Prostate gland (tissue), 2 donors: ENCODE results near the gene DNAJB12. TPM values are rescaled to one million over a fixed set of nuclear protein-coding genes. Genes with fewer than 3 reads are reported as not detected.

Experiments used
- DNase-seq: peaks from one replicate; pipeline ENCODE4 v3.0.0-alpha.2; 2019; ENCODE audit warnings: low spot score
- H3K27ac ChIP-seq, 2 donors: fragments of 200-600 bp; sonication (generic); 2 replicates each; pipeline ENCODE4 v1.5.1; 2017 to 2019
- H3K27me3 ChIP-seq: fragments of 200-600 bp; sonication (generic); replicated peaks from 2 replicates; pipeline ENCODE4 v1.5.1; 2019; ENCODE audit not compliant: insufficient read depth
- H3K36me3 ChIP-seq, 2 donors: fragments of 200-600 bp; sonication (generic); 1 replicate in 1 of 2; 2 replicates in 1 of 2; pipeline versions ENCODE4 v1.5.1 to v1.8.1; 2017 to 2019
- H3K4me1 ChIP-seq: fragments of 200-600 bp; sonication (generic); replicated peaks from 2 replicates; pipeline ENCODE4 v1.5.1; 2019
- H3K4me3 ChIP-seq, 2 donors: fragments of 200-600 bp; sonication (generic); 2 replicates each; pipeline ENCODE4 v1.5.1; 2017 to 2019
- H3K9me3 ChIP-seq: fragments of 200-600 bp; sonication (generic); 2 replicates; pipeline ENCODE4 v1.5.1; 2017
- POLR2A ChIP-seq: fragments of 450-650 bp; IDR thresholded peaks from one replicate; pipeline ENCODE4 v1.6.1; 2016; ENCODE audit warnings: antibody characterized with exemption, mild to moderate bottlenecking
- POLR2AphosphoS5 ChIP-seq: sonication (generic); formaldehyde crosslinking; IDR thresholded peaks from one replicate; pipeline ENCODE4 v1.6.1; 2017; ENCODE audit warnings: antibody characterized with exemption
- WGBS: methylation state at CpG from one replicate; pipeline ENCODE4 v1.1.5; 2018; 5-methylcytosine and 5-hydroxymethylcytosine counted together
- intact Hi-C: fragments of 100-400 bp; cut with DNase I; formaldehyde crosslinking; loops from one replicate; pipeline ENCODE4 v1.14.2; 2022
- total RNA-seq, 2 donors: library from RNA; depleted of rRNA; stranded (reverse); fragments of >200 nt; gene quantifications; one replicate each; pipeline ENCODE4 v1.1.0, GENCODE V29; 2016
- TF ChIP-seq, protein P1 (sequence below), 4 experiments: fragments of 200-600 bp in 2 of 4; fragments of 450-650 bp in 2 of 4; sonication (generic) in 2 of 4; IDR thresholded peaks; 1 replicate in 3 of 4; 2 replicates in 1 of 4; pipeline ENCODE4 v1.5.1; 2016 to 2019; ENCODE audit warnings: antibody characterized with exemption in 4 of 4, mild to moderate bottlenecking in 2 of 4, moderate library complexity in 2 of 4

Gene DNAJB12
- total RNA-seq, 2 donors from 2014 or later, result 33.0 to 55.9 TPM

DNA sequence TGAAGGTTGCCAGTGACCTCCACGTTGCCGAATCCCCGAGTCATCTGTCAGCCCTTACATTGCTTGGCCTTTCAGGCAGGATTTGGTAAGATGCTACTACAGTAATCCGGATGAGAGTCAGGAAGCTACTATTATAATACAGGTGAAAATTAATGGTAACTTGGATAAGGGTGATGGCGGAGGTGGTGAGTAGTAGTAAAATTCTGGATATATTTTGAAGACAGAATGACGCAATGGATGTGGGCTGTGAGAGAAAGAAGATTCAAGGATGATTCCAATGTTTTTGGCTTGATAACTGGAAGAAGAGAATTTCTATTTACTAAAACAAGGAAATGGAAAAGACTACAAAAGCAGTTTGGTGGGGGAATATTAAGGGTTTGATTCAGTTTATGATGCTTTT lies 1.4 kb upstream of the DNAJB12 start:
- Histone ChIP-seq H3K4me3 (no peak overlapping the region), H3K4me1 (peaks cover 11% of the 10 kb centered on the region), H3K9me3 (no peaks in the 10 kb centered on the region), H3K27ac (no peak overlapping the region), H3K36me3 (no peaks in the 10 kb centered on the region), H3K27me3 (no peaks in the 10 kb centered on the region)
- DNase-seq, result no peak
- 96% methylated on average over 6 of the region's 6 CpGs for WGBS
- TF ChIP-seq POLR2AphosphoS5, result no peak
- no peak for TF ChIP-seq POLR2A
- TF ChIP-seq, protein P1, sequence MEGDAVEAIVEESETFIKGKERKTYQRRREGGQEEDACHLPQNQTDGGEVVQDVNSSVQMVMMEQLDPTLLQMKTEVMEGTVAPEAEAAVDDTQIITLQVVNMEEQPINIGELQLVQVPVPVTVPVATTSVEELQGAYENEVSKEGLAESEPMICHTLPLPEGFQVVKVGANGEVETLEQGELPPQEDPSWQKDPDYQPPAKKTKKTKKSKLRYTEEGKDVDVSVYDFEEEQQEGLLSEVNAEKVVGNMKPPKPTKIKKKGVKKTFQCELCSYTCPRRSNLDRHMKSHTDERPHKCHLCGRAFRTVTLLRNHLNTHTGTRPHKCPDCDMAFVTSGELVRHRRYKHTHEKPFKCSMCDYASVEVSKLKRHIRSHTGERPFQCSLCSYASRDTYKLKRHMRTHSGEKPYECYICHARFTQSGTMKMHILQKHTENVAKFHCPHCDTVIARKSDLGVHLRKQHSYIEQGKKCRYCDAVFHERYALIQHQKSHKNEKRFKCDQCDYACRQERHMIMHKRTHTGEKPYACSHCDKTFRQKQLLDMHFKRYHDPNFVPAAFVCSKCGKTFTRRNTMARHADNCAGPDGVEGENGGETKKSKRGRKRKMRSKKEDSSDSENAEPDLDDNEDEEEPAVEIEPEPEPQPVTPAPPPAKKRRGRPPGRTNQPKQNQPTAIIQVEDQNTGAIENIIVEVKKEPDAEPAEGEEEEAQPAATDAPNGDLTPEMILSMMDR (IDR thresholded peaks at IDR 0.05), result no peak
- intact Hi-C loops, result loop anchor here (5.0 kb wide), 1 partner anchor 336 kb away; the partner anchor contains the start of gene MCU

- peaks cover 11% of the 10 kb centered on the region for H3K4me1 ChIP-seq
- no peaks in the 10 kb centered on the region for H3K27me3 ChIP-seq
- DNase-seq, result no peak
- TF ChIP-seq POLR2A (no peak), POLR2AphosphoS5 (no peak)
- TF ChIP-seq, protein P1 (IDR thresholded peaks at IDR 0.05), result no peak
- peak overlapping the region; percentile 91 to 97 for H3K27ac ChIP-seq
- H3K4me3 ChIP-seq, result peak overlapping the region; percentile 53 to 81
- 24% methylated on average over 7 of the region's 7 CpGs for WGBS
- no peaks in the 10 kb centered on the region for H3K36me3 ChIP-seq
- intact Hi-C loops, result loop anchor here (5.0 kb wide), 1 partner anchor 337 kb away; the partner anchor contains the start of gene MCU
- H3K9me3 ChIP-seq, result no peaks in the 10 kb centered on the region
These were observed 466 bp upstream of the DNAJB12 start for GRCh38 chr10:72355214-72355555.

DNA sequence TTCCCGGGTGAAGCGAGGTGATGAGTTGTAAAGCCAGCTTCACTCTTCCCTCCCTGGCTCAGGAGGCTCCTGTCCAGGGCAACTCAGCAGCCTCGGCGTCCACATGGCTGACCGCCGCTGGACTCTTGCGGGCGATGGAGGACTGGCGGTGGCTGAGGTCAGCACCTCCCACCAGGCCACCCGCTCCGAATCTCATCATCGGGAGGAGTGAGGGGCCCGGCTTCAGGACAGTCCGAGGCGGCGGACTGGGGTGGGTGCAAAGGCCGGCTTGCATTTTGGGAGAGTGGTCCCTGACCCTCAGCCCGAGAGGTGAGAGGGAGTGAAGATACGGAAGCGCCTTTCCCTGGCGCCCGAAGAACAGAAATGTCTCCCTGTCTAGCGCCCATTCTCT lies 759 bp downstream of the DNAJB12 start:
- Histone ChIP-seq H3K27me3 (no peaks in the 10 kb centered on the region), H3K9me3 (no peaks in the 10 kb centered on the region), H3K27ac (peak overlapping the region; percentile 91 to 97), H3K4me1 (peaks cover 11% of the 10 kb centered on the region), H3K36me3 (no peaks in the 10 kb centered on the region), H3K4me3 (peak overlapping the region; percentile 53 to 81)
- TF ChIP-seq, protein P1 (IDR thresholded peaks at IDR 0.05), result no peak
- TF ChIP-seq POLR2A (no peak), POLR2AphosphoS5 (no peak)
- 2% methylated on average over 19 of the region's 23 CpGs for WGBS
- DNase-seq, result no peak
- intact Hi-C loops, result no loop called here

- intact Hi-C loops, result no loop called here
- no peaks in the 10 kb centered on the region for H3K9me3 ChIP-seq
- DNase-seq, result no peak
- TF ChIP-seq, protein P1 (IDR thresholded peaks at IDR 0.05), result no peak
- TF ChIP-seq POLR2AphosphoS5, result no peak
- no peak for TF ChIP-seq POLR2A
- H3K36me3 ChIP-seq, result no peaks in the 10 kb centered on the region
- peak overlapping the region; percentile 53 to 81 for H3K4me3 ChIP-seq
- 46% methylated on average over 18 of the region's 18 CpGs for WGBS
- no peaks in the 10 kb centered on the region for H3K27me3 ChIP-seq
- peak overlapping the region; percentile 91 to 97 for H3K27ac ChIP-seq
- peaks cover 11% of the 10 kb centered on the region for H3K4me1 ChIP-seq
These were observed 1.4 kb downstream of the DNAJB12 start for GRCh38 chr10:72353028-72353964.
